Activated T-cell treated with anti-CD3 and anti-CD28 coated beads, Interleukin-2, amount 50 U/mL, for 4 hours (primary cell): ENCODE measurements around the gene CCDC192. TPM values are rescaled to one million over a fixed set of nuclear protein-coding genes. Genes with fewer than 3 reads are reported as not detected.

Source experiments
- ATAC-seq, 2 donors: fragments of 200-7000 bp; cut with Tn5 transposase; one replicate each; pipeline ENCODE4 v1.10.0; 2021
- DNase-seq: peaks from one replicate; pipeline ENCODE4 v3.0.0-alpha.2; 2020
- H3K27me3 Mint-ChIP-seq: one replicate; pipeline ENCODE4 v1.8.0; 2021; ENCODE audit warnings: low read depth, mixed read lengths
- H3K36me3 Mint-ChIP-seq: one replicate; pipeline ENCODE4 v1.8.0; 2022; ENCODE audit warnings: mixed read lengths; ENCODE audit not compliant: insufficient read depth
- H3K4me1 Mint-ChIP-seq: one replicate; pipeline ENCODE4 v1.8.0; 2021; ENCODE audit warnings: low read depth, mixed read lengths
- H3K4me3 Mint-ChIP-seq: one replicate; pipeline ENCODE4 v1.8.0; 2021; ENCODE audit warnings: mild to moderate bottlenecking, moderate library complexity, mixed read lengths
- H3K9me3 Mint-ChIP-seq: one replicate; pipeline ENCODE4 v1.8.0; 2021; ENCODE audit warnings: mixed read lengths
- total RNA-seq, 3 donors: library from RNA; stranded (reverse); gene quantifications; one replicate each; pipeline ENCODE4 v1.2.1, GENCODE V29; 2021

CCDC192 gene
- total RNA-seq, 3 donors from 2014 or later = not detected

GRCh38 chr5:127799293-127799905 is 96.2 kb downstream of the CCDC192 start:
- H3K4me1 Mint-ChIP-seq = no peaks in the 10 kb centered on the region
- ATAC-seq (no peak), DNase-seq (no peak)
- no peaks in the 10 kb centered on the region for H3K36me3 Mint-ChIP-seq
- no peaks in the 10 kb centered on the region for H3K27me3 Mint-ChIP-seq
- no peak overlapping the region for H3K4me3 Mint-ChIP-seq
- H3K9me3 Mint-ChIP-seq = no peaks in the 10 kb centered on the region

- H3K9me3 Mint-ChIP-seq = no peaks in the 10 kb centered on the region
- H3K27me3 Mint-ChIP-seq = no peaks in the 10 kb centered on the region
- no peak for ATAC-seq
- H3K4me3 Mint-ChIP-seq = no peak overlapping the region
- DNase-seq = no peak
- H3K36me3 Mint-ChIP-seq = no peaks in the 10 kb centered on the region
- H3K4me1 Mint-ChIP-seq = no peaks in the 10 kb centered on the region
These were observed 98.7 kb downstream of the CCDC192 start for GRCh38 chr5:127801751-127802476.

GRCh38 chr5:127802477-127802865 is 99.3 kb downstream of the CCDC192 start:
- H3K36me3 Mint-ChIP-seq = no peaks in the 10 kb centered on the region
- H3K4me3 Mint-ChIP-seq = no peak overlapping the region
- H3K27me3 Mint-ChIP-seq = no peaks in the 10 kb centered on the region
- no peaks in the 10 kb centered on the region for H3K4me1 Mint-ChIP-seq
- H3K9me3 Mint-ChIP-seq = no peaks in the 10 kb centered on the region
- no peak for DNase-seq
- no peak for ATAC-seq

GRCh38 chr5:127804886-127805426 is 101.8 kb downstream of the CCDC192 start:
- H3K36me3 Mint-ChIP-seq = no peaks in the 10 kb centered on the region
- no peaks in the 10 kb centered on the region for H3K4me1 Mint-ChIP-seq
- H3K27me3 Mint-ChIP-seq = no peaks in the 10 kb centered on the region
- DNase-seq (no peak), ATAC-seq (no peak)
- H3K9me3 Mint-ChIP-seq = no peaks in the 10 kb centered on the region
- H3K4me3 Mint-ChIP-seq = no peak overlapping the region

GRCh38 chr5:127805448-127805847 is 102.3 kb downstream of the CCDC192 start:
- DNase-seq (no peak), ATAC-seq (no peak)
- H3K4me3 Mint-ChIP-seq = no peak overlapping the region
- no peaks in the 10 kb centered on the region for H3K4me1 Mint-ChIP-seq
- no peaks in the 10 kb centered on the region for H3K9me3 Mint-ChIP-seq
- no peaks in the 10 kb centered on the region for H3K27me3 Mint-ChIP-seq
- H3K36me3 Mint-ChIP-seq = no peaks in the 10 kb centered on the region

GRCh38 chr5:127806776-127807175 is 103.6 kb downstream of the CCDC192 start:
- H3K9me3 Mint-ChIP-seq = no peaks in the 10 kb centered on the region
- no peak for DNase-seq
- H3K36me3 Mint-ChIP-seq = no peaks in the 10 kb centered on the region
- ATAC-seq = no peak
- H3K4me1 Mint-ChIP-seq = no peaks in the 10 kb centered on the region
- H3K27me3 Mint-ChIP-seq = no peaks in the 10 kb centered on the region
- H3K4me3 Mint-ChIP-seq = no peak overlapping the region

- Mint-ChIP-seq H3K36me3 (no peaks in the 10 kb centered on the region), H3K4me1 (no peaks in the 10 kb centered on the region), H3K9me3 (no peaks in the 10 kb centered on the region), H3K27me3 (peaks cover 2% of the 10 kb centered on the region), H3K4me3 (no peak overlapping the region)
- DNase-seq (no peak), ATAC-seq (no peak)
These were observed 106.3 kb downstream of the CCDC192 start for GRCh38 chr5:127809533-127809932.

GRCh38 chr5:127810017-127810416 is 106.8 kb downstream of the CCDC192 start:
- Mint-ChIP-seq H3K27me3 (peaks cover 4% of the 10 kb centered on the region), H3K4me1 (no peaks in the 10 kb centered on the region), H3K4me3 (no peak overlapping the region), H3K36me3 (no peaks in the 10 kb centered on the region), H3K9me3 (no peaks in the 10 kb centered on the region)
- DNase-seq = no peak
- no peak for ATAC-seq

GRCh38 chr5:127810707-127811490 is 107.7 kb downstream of the CCDC192 start:
- H3K4me1 Mint-ChIP-seq = no peaks in the 10 kb centered on the region
- H3K4me3 Mint-ChIP-seq = no peak overlapping the region
- no peak for DNase-seq
- peaks cover 7% of the 10 kb centered on the region for H3K27me3 Mint-ChIP-seq
- ATAC-seq = no peak
- H3K9me3 Mint-ChIP-seq = no peaks in the 10 kb centered on the region
- no peaks in the 10 kb centered on the region for H3K36me3 Mint-ChIP-seq

- no peaks in the 10 kb centered on the region for H3K4me1 Mint-ChIP-seq
- no peak overlapping the region for H3K4me3 Mint-ChIP-seq
- ATAC-seq (no peak), DNase-seq (no peak)
- H3K36me3 Mint-ChIP-seq = no peaks in the 10 kb centered on the region
- peaks cover 7% of the 10 kb centered on the region for H3K27me3 Mint-ChIP-seq
- no peaks in the 10 kb centered on the region for H3K9me3 Mint-ChIP-seq
These were observed 109.4 kb downstream of the CCDC192 start for GRCh38 chr5:127812570-127812969.

GRCh38 chr5:127813633-127814587 is 110.7 kb downstream of the CCDC192 start:
- Mint-ChIP-seq H3K36me3 (no peaks in the 10 kb centered on the region), H3K4me3 (no peak overlapping the region), H3K27me3 (peaks cover 9% of the 10 kb centered on the region), H3K4me1 (no peaks in the 10 kb centered on the region), H3K9me3 (no peaks in the 10 kb centered on the region)
- ATAC-seq (no peak), DNase-seq (no peak)

GRCh38 chr5:127814588-127814973 is 111.4 kb downstream of the CCDC192 start:
- H3K9me3 Mint-ChIP-seq = no peaks in the 10 kb centered on the region
- DNase-seq (no peak), ATAC-seq (no peak)
- no peaks in the 10 kb centered on the region for H3K36me3 Mint-ChIP-seq
- no peak overlapping the region for H3K4me3 Mint-ChIP-seq
- no peaks in the 10 kb centered on the region for H3K4me1 Mint-ChIP-seq
- peaks cover 9% of the 10 kb centered on the region for H3K27me3 Mint-ChIP-seq

GRCh38 chr5:127820910-127821553 is 117.8 kb downstream of the CCDC192 start:
- Mint-ChIP-seq H3K27me3 (peaks cover 3% of the 10 kb centered on the region), H3K4me1 (no peaks in the 10 kb centered on the region), H3K4me3 (no peak overlapping the region), H3K36me3 (no peaks in the 10 kb centered on the region), H3K9me3 (no peaks in the 10 kb centered on the region)
- DNase-seq (no peak), ATAC-seq (no peak)
